CD4-positive, alpha-beta T cell (primary cell): ENCODE measurements around the gene GSG1L. TPM values are rescaled to one million over a fixed set of nuclear protein-coding genes. Genes with fewer than 3 reads are reported as not detected.

ENCODE experiments used
- ATAC-seq: fragments of 200-7000 bp; cut with Tn5 transposase; one replicate; pipeline ENCODE4 v1.10.0; 2022; ENCODE audit warnings: mild to moderate bottlenecking; ENCODE audit not compliant: poor library complexity
- CTCF ChIA-PET: fragments of 350-600 bp; sonication (Branson Sonifier 250); formaldehyde crosslinking; loops from one replicate; lab custom pipeline; 2021; ENCODE audit warnings: antibody characterized with exemption, inconsistent platforms; lab: Charles Lee
- POLR2A ChIA-PET: fragments of 350-600 bp; sonication (Branson Sonifier 250); formaldehyde crosslinking; loops from one replicate; lab custom pipeline; 2021; ENCODE audit warnings: antibody characterized with exemption, inconsistent platforms; lab: Charles Lee
- DNase-seq, 14 experiments: peaks; one replicate each; pipeline ENCODE4 v3.0.0-alpha.2; 2013 to 2020; ENCODE audit warnings: mixed read lengths in 2 of 14
- H3K27ac ChIP-seq, 2 donors: one replicate each; pipeline versions ENCODE4 v1.5.1 to v1.7.0; 2013; ENCODE audit warnings: low read length in 2 of 2, low read depth in 1 of 2, mild to moderate bottlenecking in 1 of 2
- H3K27me3 ChIP-seq, 2 experiments: 1 replicate in 1 of 2; 2 replicates in 1 of 2; pipeline versions ENCODE4 v1.6.1 to v1.7.0; 2013; ENCODE audit warnings: low read length in 2 of 2, control low read depth in 1 of 2, mild to moderate bottlenecking in 1 of 2, moderate library complexity in 1 of 2; ENCODE audit not compliant: insufficient read depth in 2 of 2, control insufficient read depth in 1 of 2
- H3K36me3 ChIP-seq: one replicate; pipeline ENCODE4 v1.6.1; 2013; ENCODE audit warnings: low read length, control low read depth; ENCODE audit not compliant: insufficient read depth
- H3K4me1 ChIP-seq: one replicate; pipeline ENCODE4 v1.6.1; 2013; ENCODE audit warnings: low read length, control low read depth; ENCODE audit not compliant: insufficient read depth
- H3K4me3 ChIP-seq: one replicate; pipeline ENCODE4 v1.5.1; 2013; ENCODE audit warnings: mild to moderate bottlenecking, low read length, moderate library complexity
- H3K9me3 ChIP-seq, 2 experiments: 1 replicate in 1 of 2; 2 replicates in 1 of 2; pipeline versions ENCODE4 v1.6.1 to v1.7.0; 2013; ENCODE audit warnings: low read length in 2 of 2, mild to moderate bottlenecking in 2 of 2, control low read depth in 1 of 2, moderate library complexity in 1 of 2; ENCODE audit not compliant: control insufficient read depth in 1 of 2, insufficient read depth in 1 of 2
- H3K27ac Mint-ChIP-seq: one replicate; pipeline ENCODE4 v1.8.0; 2020; ENCODE audit warnings: mixed read lengths
- H3K27me3 Mint-ChIP-seq: one replicate; pipeline ENCODE4 v1.8.0; 2021; ENCODE audit warnings: mixed read lengths
- H3K36me3 Mint-ChIP-seq: one replicate; pipeline ENCODE4 v1.8.0; 2021; ENCODE audit warnings: low read depth, mixed read lengths
- H3K4me1 Mint-ChIP-seq: one replicate; pipeline ENCODE4 v1.8.0; 2021; ENCODE audit warnings: low read depth, mixed read lengths
- H3K4me3 Mint-ChIP-seq: one replicate; pipeline ENCODE4 v1.8.0; 2020; ENCODE audit warnings: mild to moderate bottlenecking, mixed read lengths
- H3K9me3 Mint-ChIP-seq: one replicate; pipeline ENCODE4 v1.8.0; 2020; ENCODE audit warnings: mixed read lengths
- intact Hi-C, 2 experiments: fragments of 100-400 bp; cut with DNase I in 1 of 2; cut with micrococcal nuclease in 1 of 2; formaldehyde crosslinking; loops; one replicate each; pipeline versions ENCODE4 v1.15.1 to v1.9.0; 2023 to 2025; cut with DNase I, micrococcal nuclease
- total RNA-seq, 174 experiments: library from RNA in 2 of 174; stranded (reverse) in 2 of 174; gene quantifications; one replicate each; pipeline ENCODE4 v1.2.3 and lab custom pipeline; 2021 to 2026
- TF ChIP-seq, protein P1 (sequence below): fragments of 200-600 bp; IDR thresholded peaks from one replicate; pipeline ENCODE4 v1.8.0; 2022; ENCODE audit warnings: antibody characterized with exemption, mild to moderate bottlenecking

Gene GSG1L
- total RNA-seq, 2 experiments from 2014 or later, result not detected

DNA sequence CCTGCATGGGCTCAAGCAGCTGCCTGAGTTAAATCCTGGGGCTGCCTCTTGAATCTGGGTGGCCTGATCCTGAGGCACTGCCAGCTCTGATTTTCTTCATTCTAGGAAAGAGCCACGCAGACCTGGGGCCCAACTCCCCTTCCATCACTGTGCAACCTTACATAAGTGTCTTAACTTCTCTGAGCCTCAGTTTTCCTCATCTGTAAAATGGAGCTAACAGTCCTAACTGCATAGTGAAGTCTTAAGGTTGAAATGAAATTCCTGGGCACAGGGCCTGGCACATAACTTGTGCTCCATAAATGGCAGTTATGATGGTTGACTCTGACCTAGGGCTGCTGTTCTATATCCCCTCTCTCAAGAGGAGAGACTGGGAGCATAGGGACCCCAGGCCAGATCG is 236.6 kb downstream of the GSG1L start:
- ChIA-PET POLR2A (no interaction called here), CTCF (no interaction called here)
- H3K4me3 ChIP-seq, result no peak overlapping the region
- TF ChIP-seq, protein P1, sequence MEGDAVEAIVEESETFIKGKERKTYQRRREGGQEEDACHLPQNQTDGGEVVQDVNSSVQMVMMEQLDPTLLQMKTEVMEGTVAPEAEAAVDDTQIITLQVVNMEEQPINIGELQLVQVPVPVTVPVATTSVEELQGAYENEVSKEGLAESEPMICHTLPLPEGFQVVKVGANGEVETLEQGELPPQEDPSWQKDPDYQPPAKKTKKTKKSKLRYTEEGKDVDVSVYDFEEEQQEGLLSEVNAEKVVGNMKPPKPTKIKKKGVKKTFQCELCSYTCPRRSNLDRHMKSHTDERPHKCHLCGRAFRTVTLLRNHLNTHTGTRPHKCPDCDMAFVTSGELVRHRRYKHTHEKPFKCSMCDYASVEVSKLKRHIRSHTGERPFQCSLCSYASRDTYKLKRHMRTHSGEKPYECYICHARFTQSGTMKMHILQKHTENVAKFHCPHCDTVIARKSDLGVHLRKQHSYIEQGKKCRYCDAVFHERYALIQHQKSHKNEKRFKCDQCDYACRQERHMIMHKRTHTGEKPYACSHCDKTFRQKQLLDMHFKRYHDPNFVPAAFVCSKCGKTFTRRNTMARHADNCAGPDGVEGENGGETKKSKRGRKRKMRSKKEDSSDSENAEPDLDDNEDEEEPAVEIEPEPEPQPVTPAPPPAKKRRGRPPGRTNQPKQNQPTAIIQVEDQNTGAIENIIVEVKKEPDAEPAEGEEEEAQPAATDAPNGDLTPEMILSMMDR, result no peak
- H3K4me1 Mint-ChIP-seq, result no peaks in the 10 kb centered on the region
- intact Hi-C loops, result no loop called here
- DNase-seq (no peak), ATAC-seq (no peak)
- peaks cover 6 to 12% of the 10 kb centered on the region in 2 experiments for H3K9me3 ChIP-seq
- no peak overlapping the region for H3K4me3 Mint-ChIP-seq
- no peaks in the 10 kb centered on the region for H3K36me3 Mint-ChIP-seq
- peaks cover 9% of the 10 kb centered on the region for H3K27me3 Mint-ChIP-seq
- H3K4me1 ChIP-seq, result no peaks in the 10 kb centered on the region
- H3K9me3 Mint-ChIP-seq, result peaks cover 7% of the 10 kb centered on the region
- no peaks in the 10 kb centered on the region for H3K36me3 ChIP-seq
- peaks cover 0 to 3% of the 10 kb centered on the region in 2 experiments for H3K27me3 ChIP-seq
- H3K27ac ChIP-seq, result no peak overlapping the region
- no peak overlapping the region for H3K27ac Mint-ChIP-seq

DNA sequence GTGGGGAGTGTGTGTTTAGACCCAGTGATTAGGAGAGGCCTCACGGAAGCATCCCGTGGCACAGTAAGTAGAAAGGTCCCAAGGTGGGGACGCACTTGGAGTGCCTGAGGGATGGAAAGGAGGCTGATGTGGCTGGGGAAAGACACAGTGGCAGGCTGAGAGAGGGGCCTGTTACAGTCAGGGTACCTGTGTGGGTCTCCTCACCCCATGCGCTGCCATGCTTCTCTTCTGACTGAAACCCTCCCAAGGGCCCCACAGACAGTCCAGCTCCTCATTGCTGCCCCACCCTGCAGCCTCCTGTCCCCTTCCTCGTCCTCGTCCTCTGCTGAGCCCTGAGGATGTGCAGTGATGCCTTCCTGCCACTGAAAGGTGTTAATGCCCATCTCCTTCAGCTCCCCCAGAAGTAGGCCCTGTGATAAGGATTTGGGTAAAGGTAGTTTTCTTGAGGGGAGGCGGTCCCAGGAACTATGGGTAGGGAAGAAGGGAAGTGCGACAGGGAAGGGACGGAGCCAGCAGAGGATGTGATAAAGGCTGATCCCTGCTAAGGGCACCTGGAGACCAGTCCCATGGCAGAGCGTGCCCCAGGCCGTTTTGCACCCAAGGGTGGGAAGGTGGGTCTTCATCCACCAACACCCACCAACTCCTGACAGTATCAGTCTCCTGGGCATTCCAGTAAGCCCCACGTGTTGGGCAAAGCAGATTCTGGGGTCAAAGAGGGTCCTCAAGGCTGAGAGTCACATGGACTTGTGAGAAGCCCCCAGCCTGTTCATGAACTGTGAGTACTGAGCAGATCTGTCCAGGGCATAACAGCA is 237.2 kb downstream of the GSG1L start:
- ATAC-seq, result no peak
- H3K27me3 Mint-ChIP-seq, result peaks cover 9% of the 10 kb centered on the region

DNA sequence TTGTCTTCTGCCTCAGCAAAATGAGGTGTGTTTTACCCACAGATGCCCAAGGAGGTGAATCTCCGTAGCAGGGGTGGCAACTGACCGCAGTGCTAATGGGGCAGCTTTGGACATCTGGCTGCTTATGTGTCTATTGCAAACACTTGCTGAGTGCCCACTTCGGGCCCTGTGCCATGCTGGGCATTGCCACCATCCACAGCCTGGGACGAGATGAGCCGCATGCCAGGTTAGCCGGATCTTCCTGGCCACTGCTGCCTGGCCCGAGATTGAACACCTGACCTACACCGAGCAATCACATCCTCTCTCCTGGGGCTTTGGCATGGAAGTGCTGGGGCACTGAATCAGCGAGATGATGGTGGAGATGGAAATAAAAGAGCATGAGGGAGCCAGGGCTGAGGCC is 238.7 kb downstream of the GSG1L start:
- Histone ChIP-seq H3K4me3 (no peak overlapping the region), H3K9me3 (peaks cover under 1 to 1% of the 10 kb centered on the region in 2 experiments), H3K27me3 (no peaks in the 10 kb centered on the region), H3K27ac (no peak overlapping the region), H3K36me3 (no peaks in the 10 kb centered on the region), H3K4me1 (no peaks in the 10 kb centered on the region)
- DNase-seq (no peak), ATAC-seq (no peak)
- TF ChIP-seq, protein P1, result no peak
- POLR2A ChIA-PET, result no interaction called here
- peaks cover 14% of the 10 kb centered on the region for H3K27me3 Mint-ChIP-seq
- no peak overlapping the region for H3K4me3 Mint-ChIP-seq
- no peaks in the 10 kb centered on the region for H3K36me3 Mint-ChIP-seq
- H3K4me1 Mint-ChIP-seq, result no peaks in the 10 kb centered on the region
- intact Hi-C loops, result no loop called here
- H3K9me3 Mint-ChIP-seq, result no peaks in the 10 kb centered on the region
- H3K27ac Mint-ChIP-seq, result no peak overlapping the region
- CTCF ChIA-PET, result no interaction called here

More for the DNA sequence above, 237.2 kb downstream of the GSG1L start:
- TF ChIP-seq, protein P1, result no peak
- H3K4me1 Mint-ChIP-seq, result no peaks in the 10 kb centered on the region
- no peak overlapping the region for H3K27ac Mint-ChIP-seq
- no peaks in the 10 kb centered on the region for H3K4me1 ChIP-seq
- no peaks in the 10 kb centered on the region for H3K36me3 Mint-ChIP-seq
- no peak overlapping the region for H3K4me3 Mint-ChIP-seq
- H3K27me3 ChIP-seq, result no peaks in the 10 kb centered on the region
- H3K9me3 Mint-ChIP-seq, result peaks cover 7% of the 10 kb centered on the region
- CTCF ChIA-PET, result no interaction called here
- H3K9me3 ChIP-seq, result peaks cover 6 to 12% of the 10 kb centered on the region in 2 experiments
- no peak for DNase-seq
- H3K27ac ChIP-seq, result no peak overlapping the region
- H3K4me3 ChIP-seq, result no peak overlapping the region
- intact Hi-C loops, result no loop called here
- POLR2A ChIA-PET, result no interaction called here
- no peaks in the 10 kb centered on the region for H3K36me3 ChIP-seq
